ENCODE measurements around the gene C14orf132. TPM values are rescaled to one million over a fixed set of nuclear protein-coding genes. Genes with fewer than 3 reads are reported as not detected.

The C14orf132 gene
- total RNA-seq, 4 donors from 2014 or later = 7.8 to 16.9 (median 15.0) TPM

GRCh38 chr14:96064866-96065265, 25.7 kb downstream of the C14orf132 start:
- Histone ChIP-seq H3K4me3 (no peak overlapping the region), H3K36me3 (no peaks in the 10 kb centered on the region), H3K27me3 (no peaks in the 10 kb centered on the region), H3K27ac (no peak overlapping the region), H3K4me1 (no peaks in the 10 kb centered on the region), H3K9me3 (no peaks in the 10 kb centered on the region)
- WGBS, 2 donors = 90 to 92% methylated on average over 5 of the region's 5 CpGs
- TF ChIP-seq CTCF (IDR thresholded peaks at IDR 0.05) (no peak), EP300 (IDR thresholded peaks at IDR 0.05) (no peak), POLR2A (IDR thresholded peaks at IDR 0.05) (no peak)
- no peak for DNase-seq (ENCODE audit: low spot score in 2 of 2)

- no peaks in the 10 kb centered on the region for H3K27me3 ChIP-seq
- no peak for DNase-seq (ENCODE audit: low spot score in 2 of 2)
- no peaks in the 10 kb centered on the region for H3K9me3 ChIP-seq
- WGBS, 2 donors = 50% methylated on average over 11 of the region's 11 CpGs
- peaks cover 0 to 3% (median 0%) of the 10 kb centered on the region in 3 donors for H3K36me3 ChIP-seq
- H3K27ac ChIP-seq = no peak overlapping the region
- TF ChIP-seq EP300 (IDR thresholded peaks at IDR 0.05) (no peak), POLR2A (IDR thresholded peaks at IDR 0.05) (no peak), CTCF (IDR thresholded peaks at IDR 0.05) (no peak)
- H3K4me1 ChIP-seq = no peaks in the 10 kb centered on the region
- no peak overlapping the region for H3K4me3 ChIP-seq
Measured at GRCh38 chr14:96065661-96066459, 26.7 kb downstream of the C14orf132 start.

- H3K27me3 ChIP-seq = no peaks in the 10 kb centered on the region
- no peak overlapping the region for H3K27ac ChIP-seq
- no peaks in the 10 kb centered on the region for H3K9me3 ChIP-seq
- no peak for TF ChIP-seq EP300 (IDR thresholded peaks at IDR 0.05)
- TF ChIP-seq POLR2A (IDR thresholded peaks at IDR 0.05) = no peak
- TF ChIP-seq CTCF (IDR thresholded peaks at IDR 0.05) = no peak
- H3K36me3 ChIP-seq = peaks cover 0 to 9% (median 0%) of the 10 kb centered on the region in 3 donors
- no peaks in the 10 kb centered on the region for H3K4me1 ChIP-seq
- WGBS, 2 donors = 93 to 96% methylated on average over 4 to 5 of the region's 5 CpGs
- DNase-seq (ENCODE audit: low spot score in 2 of 2) = no peak
- no peak overlapping the region for H3K4me3 ChIP-seq
Measured at GRCh38 chr14:96066976-96067375, 27.8 kb downstream of the C14orf132 start.

- no peak overlapping the region for H3K27ac ChIP-seq
- TF ChIP-seq CTCF (IDR thresholded peaks at IDR 0.05) (no peak), EP300 (IDR thresholded peaks at IDR 0.05) (no peak), POLR2A (IDR thresholded peaks at IDR 0.05) (no peak)
- no peaks in the 10 kb centered on the region for H3K27me3 ChIP-seq
- DNase-seq (ENCODE audit: low spot score in 2 of 2) = no peak
- 78% methylated on average over 19 of the region's 19 CpGs for WGBS, 2 donors
- H3K4me3 ChIP-seq = no peak overlapping the region
- H3K9me3 ChIP-seq = no peaks in the 10 kb centered on the region
- no peaks in the 10 kb centered on the region for H3K4me1 ChIP-seq
- peaks cover 0 to 9% (median 0%) of the 10 kb centered on the region in 3 donors for H3K36me3 ChIP-seq
Measured at GRCh38 chr14:96067985-96068930, 29.1 kb downstream of the C14orf132 start.
